HEK293T (cell line): Measurements from ENCODE around the gene SPIRE2.

Experiments
- CTCF ChIA-PET: fragments of 350-600 bp; formaldehyde crosslinking; extraction: SDS; loops from one replicate; lab custom pipeline; 2021; ENCODE audit warnings: antibody characterized with exemption, inconsistent platforms; lab: Yijun Ruan, JAX
- POLR2A ChIA-PET: fragments of 350-600 bp; formaldehyde crosslinking; extraction: SDS; loops from one replicate; lab custom pipeline; 2020; ENCODE audit warnings: antibody characterized with exemption, inconsistent platforms; lab: Yijun Ruan, JAX
- DNase-seq: peaks from one replicate; pipeline ENCODE4 v3.0.0; 2012; ENCODE audit warnings: mixed read lengths; ENCODE audit errors: extremely low spot score
- ARNT ChIP-seq: fragments of 450-650 bp; IDR thresholded peaks from 2 replicates; pipeline ENCODE4 v1.6.1; 2017; ENCODE audit warnings: mild to moderate bottlenecking
- BHLHE40 ChIP-seq: fragments of 450-650 bp; IDR thresholded peaks from 2 replicates; pipeline ENCODE4 v1.6.1; 2016; ENCODE audit warnings: mild to moderate bottlenecking, moderate library complexity, borderline replicate concordance
- CTBP1 ChIP-seq: fragments of 450-650 bp; IDR thresholded peaks from 2 replicates; pipeline ENCODE4 v1.6.1; 2016; ENCODE audit warnings: borderline replicate concordance
- ELF4 ChIP-seq: fragments of 450-650 bp; IDR thresholded peaks from 2 replicates; pipeline ENCODE4 v1.6.1; 2017; ENCODE audit warnings: antibody characterized with exemption
- FOXA1 ChIP-seq: fragments of 450-650 bp; IDR thresholded peaks from 2 replicates; pipeline ENCODE4 v1.6.1; 2016; ENCODE audit warnings: mild to moderate bottlenecking
- FOXK2 ChIP-seq: fragments of 450-650 bp; IDR thresholded peaks from 2 replicates; pipeline ENCODE4 v1.6.1; 2016; ENCODE audit warnings: mild to moderate bottlenecking
- FOXM1 ChIP-seq: fragments of 450-650 bp; IDR thresholded peaks from 2 replicates; pipeline ENCODE4 v1.6.1; 2017; ENCODE audit warnings: mild to moderate bottlenecking, borderline replicate concordance
- HDGF ChIP-seq: fragments of 450-650 bp; IDR thresholded peaks from 2 replicates; pipeline ENCODE4 v1.6.1; 2017; ENCODE audit warnings: antibody characterized with exemption, borderline replicate concordance
- L3MBTL2 ChIP-seq: fragments of 450-650 bp; conservative IDR thresholded peaks from 2 replicates; pipeline ENCODE4 v1.6.1; 2016; ENCODE audit warnings: mild to moderate bottlenecking
- LEF1 ChIP-seq: fragments of 450-650 bp; IDR thresholded peaks from 2 replicates; pipeline ENCODE4 v1.6.1; 2017; ENCODE audit warnings: mild to moderate bottlenecking, borderline replicate concordance
- NFRKB ChIP-seq: fragments of 450-650 bp; IDR thresholded peaks from 2 replicates; pipeline ENCODE4 v1.6.1; 2016; ENCODE audit warnings: mild to moderate bottlenecking, moderate library complexity
- PKNOX1 ChIP-seq: fragments of 450-650 bp; IDR thresholded peaks from 2 replicates; pipeline ENCODE4 v1.6.1; 2016
- SP1 ChIP-seq: fragments of 450-650 bp; IDR thresholded peaks from 2 replicates; pipeline ENCODE4 v1.6.1; 2017
- SUZ12 ChIP-seq: fragments of 450-650 bp; IDR thresholded peaks from 2 replicates; pipeline ENCODE4 v1.6.1; 2016; ENCODE audit warnings: mild to moderate bottlenecking
- TARDBP ChIP-seq: fragments of 450-650 bp; IDR thresholded peaks from 2 replicates; pipeline ENCODE4 v1.6.1; 2016
- ZNF384 ChIP-seq: fragments of 450-650 bp; IDR thresholded peaks from 2 replicates; pipeline ENCODE4 v1.6.1; 2016

Gene SPIRE2

GRCh38 chr16:89795676-89796075, 32.6 kb upstream of the SPIRE2 start:
- ChIA-PET POLR2A (no interaction called here), CTCF (no interaction called here)
- TF ChIP-seq NFRKB (no peak), LEF1 (no peak), BHLHE40 (no peak), ZNF384 (no peak), ARNT (no peak), FOXK2 (no peak), SUZ12 (no peak), CTBP1 (no peak), FOXA1 (no peak), FOXM1 (no peak), HDGF (no peak)
- no peak for DNase-seq

GRCh38 chr16:89796104-89796503, 32.2 kb upstream of the SPIRE2 start:
- ChIA-PET POLR2A (no interaction called here), CTCF (no interaction called here)
- TF ChIP-seq ARNT (no peak), ELF4 (no peak), FOXA1 (no peak), CTBP1 (no peak), SP1 (no peak), HDGF (no peak), ZNF384 (no peak), PKNOX1 (no peak), NFRKB (no peak), L3MBTL2 (no peak), LEF1 (no peak), TARDBP (no peak), BHLHE40 (no peak), FOXK2 (no peak)
- DNase-seq: no peak

- ChIA-PET POLR2A (no interaction called here), CTCF (no interaction called here)
- TF ChIP-seq TARDBP (no peak), FOXM1 (no peak), FOXK2 (no peak), SUZ12 (no peak), L3MBTL2 (no peak), SP1 (no peak), NFRKB (no peak), CTBP1 (no peak), FOXA1 (no peak), LEF1 (no peak), BHLHE40 (no peak), ZNF384 (no peak), PKNOX1 (no peak), ELF4 (no peak), ARNT (no peak), HDGF (no peak)
- DNase-seq: no peak
Observed at GRCh38 chr16:89798126-89798525, 30.1 kb upstream of the SPIRE2 start.

GRCh38 chr16:89798832-89799370, 29.4 kb upstream of the SPIRE2 start:
- ChIA-PET POLR2A (no interaction called here), CTCF (no interaction called here)
- DNase-seq: no peak
- no peak for TF ChIP-seq CTBP1
- TF ChIP-seq ELF4: no peak
- no peak for TF ChIP-seq ZNF384
- TF ChIP-seq FOXA1: no peak
- no peak for TF ChIP-seq TARDBP
- TF ChIP-seq PKNOX1: no peak

- no peak for DNase-seq
Observed at GRCh38 chr16:89801800-89802199, 26.5 kb upstream of the SPIRE2 start.

More at GRCh38 chr16:89801800-89802199, 26.5 kb upstream of the SPIRE2 start:
- TF ChIP-seq TARDBP: no peak
- TF ChIP-seq CTBP1: no peak
- TF ChIP-seq FOXM1: no peak
- TF ChIP-seq BHLHE40: no peak
- no peak for TF ChIP-seq PKNOX1
- no peak for TF ChIP-seq SUZ12
- TF ChIP-seq NFRKB: no peak
- no peak for TF ChIP-seq LEF1
- ChIA-PET POLR2A (no interaction called here), CTCF (interaction anchor here (0.6 kb wide), 2 partner anchors 42 to 96 kb away, joined by 3 read pairs; no protein-coding TSS in a partner anchor)
